Suppressor macrophage treated with lipopolysaccharide for 1 hour (primary cell): Measurements from ENCODE around the gene KIF4B.

Source experiments
- DNase-seq, 3 donors: peaks; one replicate each; pipeline ENCODE4 v3.0.0-alpha.2; 2020 to 2022

The KIF4B gene

DNA sequence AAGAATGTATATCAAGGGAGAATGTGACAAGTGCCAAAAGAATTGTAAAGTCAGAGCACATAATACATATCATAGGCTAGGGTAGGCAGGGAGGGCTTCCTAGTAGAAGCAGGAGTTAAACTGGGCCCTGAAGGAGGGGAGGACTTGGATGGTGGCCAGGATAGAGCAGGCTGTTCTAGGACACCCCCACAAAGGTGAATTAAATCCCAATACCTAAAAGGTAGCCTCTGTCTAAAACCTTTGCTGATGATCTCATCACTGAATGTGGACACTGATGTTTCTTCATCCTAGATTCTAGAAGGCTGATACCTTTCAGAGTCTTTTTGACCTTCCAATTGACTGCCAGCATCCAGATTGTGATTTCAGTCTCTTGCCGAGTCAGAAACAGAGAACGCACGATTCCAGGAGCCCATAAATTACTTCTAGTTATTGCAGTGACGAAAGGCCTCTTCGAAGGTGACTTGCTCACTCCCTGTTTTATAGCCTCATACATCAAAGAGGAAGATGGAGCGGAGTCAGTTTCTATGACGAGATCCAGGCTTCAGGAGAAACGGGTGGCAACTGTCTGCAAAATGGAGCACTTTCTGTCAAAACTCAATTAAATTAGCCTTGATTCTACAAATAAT, 43.2 kb downstream of the KIF4B start:
- no peak for DNase-seq

DNA sequence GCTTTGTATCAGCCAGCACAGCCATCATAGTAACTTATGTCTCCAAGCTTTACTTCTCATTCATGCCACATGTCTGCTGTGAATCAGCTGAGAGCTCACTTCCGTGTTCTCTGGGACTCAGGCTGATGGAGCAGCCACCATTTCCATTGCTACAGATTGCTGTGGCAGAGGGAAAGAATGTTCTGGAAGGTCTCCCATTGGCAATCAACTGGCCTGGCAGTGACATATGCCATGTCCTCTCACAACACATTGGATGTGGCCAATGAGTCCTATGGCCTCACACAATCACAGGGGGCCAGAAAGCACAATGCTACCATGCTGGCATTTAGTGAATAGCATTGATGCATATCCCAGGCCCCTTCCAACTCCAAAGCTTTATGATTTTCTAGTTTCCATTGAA, 44.1 kb downstream of the KIF4B start:
- DNase-seq, result no peak

DNA sequence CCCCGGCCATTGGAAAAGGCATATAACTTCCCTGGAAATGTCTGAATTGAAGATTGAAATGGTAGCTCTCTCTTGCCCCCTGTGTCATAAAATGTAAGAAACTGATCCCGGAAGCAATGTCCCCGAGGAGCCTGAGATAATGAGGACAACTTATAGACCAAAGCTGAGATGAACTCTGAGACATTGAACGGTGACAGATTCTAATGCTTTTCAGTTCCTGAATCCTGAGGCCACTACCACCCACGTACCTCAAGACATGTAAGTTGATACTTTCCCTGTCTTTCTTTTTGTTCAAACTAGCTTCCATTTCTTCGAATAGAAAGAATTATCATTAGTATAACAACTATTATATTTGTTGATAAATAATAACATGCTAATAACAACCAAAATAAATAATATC, 51.0 kb downstream of the KIF4B start:
- no peak for DNase-seq

DNA sequence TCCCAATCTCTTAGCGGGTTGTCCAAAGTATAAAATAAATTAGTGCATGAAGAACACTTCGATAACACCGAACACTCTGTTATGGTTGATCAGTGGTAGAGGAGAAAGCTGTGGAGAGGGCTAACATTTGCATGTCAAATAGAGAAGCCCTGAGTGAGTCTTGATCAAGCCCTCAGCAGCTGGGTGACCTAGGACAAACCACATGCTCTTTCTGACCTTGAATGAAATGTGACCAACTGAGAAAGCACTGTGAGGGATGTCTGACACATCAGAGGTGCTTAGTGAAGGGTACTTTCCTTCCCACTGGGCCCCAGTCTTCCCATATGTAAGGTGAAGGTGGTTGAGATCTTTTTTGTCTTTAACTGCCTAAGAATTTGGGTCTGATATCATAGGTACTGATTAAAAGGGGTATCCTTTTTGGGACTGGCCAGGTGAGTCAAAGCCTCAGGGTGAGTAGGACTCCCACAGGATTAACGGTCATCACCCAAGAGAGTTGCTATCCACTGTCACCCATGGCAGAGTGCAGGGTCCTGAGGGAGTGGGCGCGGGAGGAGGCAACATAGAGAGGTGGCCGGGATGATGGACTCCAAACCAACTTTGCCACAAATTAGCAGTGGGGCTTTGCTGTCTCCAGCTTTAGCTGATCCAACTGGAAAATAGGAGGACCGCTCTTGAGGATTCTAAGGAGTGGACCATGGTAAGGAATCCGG, 53.5 kb downstream of the KIF4B start:
- DNase-seq, result no peak
